Measurements from ENCODE around the gene HSD17B8. TPM values are rescaled to one million over a fixed set of nuclear protein-coding genes. Genes with fewer than 3 reads are reported as not detected.
A peak's percentile ranks its signal among the peaks of the same experiment; 100 is the strongest.

HSD17B8 gene
- polyA plus RNA-seq, 1 of the 3 experiments (the other 2 are of a cell fraction), result 37.5 TPM

GRCh38 chr6:33207552-33208090, 3.2 kb downstream of the HSD17B8 start:
- Histone ChIP-seq H3K9me2 (no peaks in the 10 kb centered on the region), H2AFZ (ENCODE audit: low read depth) (peak overlapping the region; percentile 86), H3K4me1 (ENCODE audit: control insufficient read depth in 1 of 2, insufficient read depth in 2 of 2, low read depth in 1 of 2, low read length in 1 of 2) (peaks cover 19 to 35% of the 10 kb centered on the region in 2 experiments), H3K9me3 (no peaks in the 10 kb centered on the region), H3F3A (replicated peaks; ENCODE audit: insufficient read depth) (peaks cover 21% of the 10 kb centered on the region), H3K79me2 (ENCODE audit: insufficient read depth) (peaks cover 28% of the 10 kb centered on the region), H3K9ac (peak overlapping the region; percentile 95), H4K20me1 (ENCODE audit: insufficient read depth) (no peaks in the 10 kb centered on the region), H3K36me3 (replicated peaks in 1 of 2; ENCODE audit: control insufficient read depth in 1 of 2, insufficient read depth in 2 of 2, low read length in 1 of 2) (peaks cover 18 to 32% of the 10 kb centered on the region in 2 experiments), H3K27me3 (ENCODE audit: insufficient read depth) (no peaks in the 10 kb centered on the region), H3K4me3 (ENCODE audit: low read depth in 2 of 2, low read length in 1 of 2) (peak overlapping the region; percentile 90 to 94), H3K27ac (ENCODE audit: low read depth in 2 of 2, low read length in 1 of 2) (peak overlapping the region; percentile 88 to 91), H3K4me2 (peak overlapping the region; percentile 96)
- TF ChIP-seq TAF1 (IDR thresholded peaks at IDR 0.05; ENCODE audit: borderline replicate concordance, low read depth, low read length) (no peak), RFX5 (IDR thresholded peaks at IDR 0.05; ENCODE audit: low read length) (no peak), USF2 (IDR thresholded peaks at IDR 0.05; ENCODE audit: borderline replicate concordance, low read depth, low read length) (no peak), YY1 (IDR thresholded peaks at IDR 0.05; ENCODE audit: low read depth) (peak; percentile 37; the same call in 1 of the 2 replicates), TEAD4 (IDR thresholded peaks at IDR 0.05; ENCODE audit: borderline replicate concordance, insufficient read depth) (no peak), MEF2A (IDR thresholded peaks at IDR 0.05; ENCODE audit: borderline replicate concordance, low read depth) (no peak), CHD2 (IDR thresholded peaks at IDR 0.05; ENCODE audit: low read length, partially characterized antibody) (peak; percentile 59), SMC3 (IDR thresholded peaks at IDR 0.05; ENCODE audit: low read depth, low read length) (no peak), GABPA (IDR thresholded peaks at IDR 0.05; ENCODE audit: low read depth) (no peak), NFIC (IDR thresholded peaks at IDR 0.05; ENCODE audit: borderline replicate concordance) (no peak), JUND (IDR thresholded peaks at IDR 0.05) (no peak), MAX (IDR thresholded peaks at IDR 0.05; ENCODE audit: low read depth) (peak; percentile 52), ELF1 (IDR thresholded peaks at IDR 0.05) (no peak)
- TF ChIP-seq, protein P1, sequence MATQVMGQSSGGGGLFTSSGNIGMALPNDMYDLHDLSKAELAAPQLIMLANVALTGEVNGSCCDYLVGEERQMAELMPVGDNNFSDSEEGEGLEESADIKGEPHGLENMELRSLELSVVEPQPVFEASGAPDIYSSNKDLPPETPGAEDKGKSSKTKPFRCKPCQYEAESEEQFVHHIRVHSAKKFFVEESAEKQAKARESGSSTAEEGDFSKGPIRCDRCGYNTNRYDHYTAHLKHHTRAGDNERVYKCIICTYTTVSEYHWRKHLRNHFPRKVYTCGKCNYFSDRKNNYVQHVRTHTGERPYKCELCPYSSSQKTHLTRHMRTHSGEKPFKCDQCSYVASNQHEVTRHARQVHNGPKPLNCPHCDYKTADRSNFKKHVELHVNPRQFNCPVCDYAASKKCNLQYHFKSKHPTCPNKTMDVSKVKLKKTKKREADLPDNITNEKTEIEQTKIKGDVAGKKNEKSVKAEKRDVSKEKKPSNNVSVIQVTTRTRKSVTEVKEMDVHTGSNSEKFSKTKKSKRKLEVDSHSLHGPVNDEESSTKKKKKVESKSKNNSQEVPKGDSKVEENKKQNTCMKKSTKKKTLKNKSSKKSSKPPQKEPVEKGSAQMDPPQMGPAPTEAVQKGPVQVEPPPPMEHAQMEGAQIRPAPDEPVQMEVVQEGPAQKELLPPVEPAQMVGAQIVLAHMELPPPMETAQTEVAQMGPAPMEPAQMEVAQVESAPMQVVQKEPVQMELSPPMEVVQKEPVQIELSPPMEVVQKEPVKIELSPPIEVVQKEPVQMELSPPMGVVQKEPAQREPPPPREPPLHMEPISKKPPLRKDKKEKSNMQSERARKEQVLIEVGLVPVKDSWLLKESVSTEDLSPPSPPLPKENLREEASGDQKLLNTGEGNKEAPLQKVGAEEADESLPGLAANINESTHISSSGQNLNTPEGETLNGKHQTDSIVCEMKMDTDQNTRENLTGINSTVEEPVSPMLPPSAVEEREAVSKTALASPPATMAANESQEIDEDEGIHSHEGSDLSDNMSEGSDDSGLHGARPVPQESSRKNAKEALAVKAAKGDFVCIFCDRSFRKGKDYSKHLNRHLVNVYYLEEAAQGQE (IDR thresholded peaks at IDR 0.05; ENCODE audit: low read depth, low read length), result 0 out of 2 replicates have a peak, but pooled peaks have one; percentile 1
- TF ChIP-seq, protein P2, sequence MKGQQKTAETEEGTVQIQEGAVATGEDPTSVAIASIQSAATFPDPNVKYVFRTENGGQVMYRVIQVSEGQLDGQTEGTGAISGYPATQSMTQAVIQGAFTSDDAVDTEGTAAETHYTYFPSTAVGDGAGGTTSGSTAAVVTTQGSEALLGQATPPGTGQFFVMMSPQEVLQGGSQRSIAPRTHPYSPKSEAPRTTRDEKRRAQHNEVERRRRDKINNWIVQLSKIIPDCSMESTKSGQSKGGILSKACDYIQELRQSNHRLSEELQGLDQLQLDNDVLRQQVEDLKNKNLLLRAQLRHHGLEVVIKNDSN (IDR thresholded peaks at IDR 0.05; ENCODE audit: borderline replicate concordance, low read depth), result no peak
- 3% methylated on average over 29 of the region's 29 CpGs for WGBS (ENCODE audit: low lambda C conversion rate)
- peak; percentile 81 for DNase-seq
- CTCF ChIA-PET, result interaction anchor here (1.0 to 3.4 kb wide), 5 partner anchors 9 to 193 kb away, joined by 3 to 27 read pairs (median 5); no protein-coding TSS in a partner anchor
- POLR2A ChIA-PET, result interaction anchor here (1.0 to 2.4 kb wide), 3 partner anchors 8 to 64 kb away, joined by 3 to 18 read pairs (median 9); partner anchors contain the start of genes RPS18 and VPS52

All from SK-N-SH (cell line).